OCI-LY3 (cell line): ENCODE data around the gene ZC3H7B.
"Not testable (repeated sequence)": the region's sequence is repeated elsewhere in the genome, so short reads cannot be mapped to it uniquely, and the experiment has no call there.

Experiments
- H2AFZ ChIP-seq: fragments of 200-600, 300-600 bp; shearing (Covaris generic); 2 replicates; pipeline ENCODE4 v1.6.0; 2014; ENCODE audit warnings: antibody characterized with exemption, low read depth, low read length
- H3K27ac ChIP-seq: fragments of 200-600, 300-600 bp; sonication (generic); 2 replicates; pipeline ENCODE4 v1.5.1; 2014; ENCODE audit warnings: mild to moderate bottlenecking, low read length, moderate library complexity, mixed read lengths
- H3K27me3 ChIP-seq: fragments of 200-600, 300-600 bp; sonication (generic); 2 replicates; pipeline ENCODE4 v1.6.1; 2014; ENCODE audit warnings: low read depth, low read length, mixed read lengths
- H3K36me3 ChIP-seq: fragments of 200-600, 300-600 bp; sonication (generic); replicated peaks from 2 replicates; pipeline ENCODE3; 2014; ENCODE audit warnings: low read depth, low read length, mixed read lengths
- H3K4me1 ChIP-seq: fragments of 300-600, 200-600 bp; sonication (generic); 2 replicates; pipeline ENCODE4 v1.6.1; 2014; ENCODE audit warnings: low read length, mixed read lengths
- H3K4me2 ChIP-seq: fragments of 200-600, 300-600 bp; sonication (generic); 2 replicates; pipeline ENCODE4 v1.6.1; 2014; ENCODE audit warnings: low read length, mixed read lengths
- H3K4me3 ChIP-seq: fragments of 300-600, 200-600 bp; sonication (generic); 2 replicates; pipeline ENCODE4 v1.5.1; 2014; ENCODE audit warnings: antibody characterized with exemption, mild to moderate bottlenecking, low read length, moderate library complexity
- H3K79me2 ChIP-seq: fragments of 300-600, 200-600 bp; shearing (Covaris generic); 2 replicates; pipeline ENCODE4 v1.6.1; 2014; ENCODE audit warnings: mild to moderate bottlenecking, low read length, mixed read lengths
- H3K9ac ChIP-seq: fragments of 300-600, 200-600 bp; shearing (Covaris generic); 2 replicates; pipeline ENCODE4 v1.6.0; 2014; ENCODE audit warnings: mild to moderate bottlenecking, low read length, moderate library complexity
- H3K9me3 ChIP-seq: fragments of 200-600, 300-600 bp; shearing (Covaris generic); 2 replicates; pipeline ENCODE4 v1.6.1; 2014; ENCODE audit warnings: low read length, mixed read lengths; ENCODE audit not compliant: insufficient read depth
- H4K20me1 ChIP-seq: fragments of 200-600, 300-600 bp; sonication (generic); 2 replicates; pipeline ENCODE4 v1.6.1; 2016; ENCODE audit warnings: low read length, mixed read lengths; ENCODE audit not compliant: insufficient read depth
- CTCF ChIP-seq: fragments of 200-600, 300-600 bp; sonication (generic); IDR thresholded peaks from 2 replicates; pipeline ENCODE4 v1.5.1; 2014; ENCODE audit warnings: antibody characterized with exemption, low read length, low read depth
- EZH2phosphoT487 ChIP-seq: fragments of 200-600 bp; shearing (Covaris generic); IDR thresholded peaks from 2 replicates; pipeline ENCODE4 v1.6.1; 2018; ENCODE audit warnings: antibody characterized with exemption, mixed run types, low read depth

ZC3H7B gene

GRCh38 chr22:41397143-41397811 lies 96.0 kb downstream of the ZC3H7B start:
- Histone ChIP-seq H3K27ac (no peak overlapping the region), H2AFZ (no peak overlapping the region), H4K20me1 (no peaks in the 10 kb centered on the region), H3K4me2 (no peak overlapping the region), H3K4me1 (no peaks in the 10 kb centered on the region), H3K36me3 (peaks cover 13% of the 10 kb centered on the region), H3K4me3 (no peak overlapping the region), H3K9ac (no peak overlapping the region), H3K27me3 (no peaks in the 10 kb centered on the region), H3K9me3 (no peaks in the 10 kb centered on the region), H3K79me2 (no peaks in the 10 kb centered on the region)
- no peak for TF ChIP-seq EZH2phosphoT487
- no peak for TF ChIP-seq CTCF

- H3K4me3 ChIP-seq, result no peak overlapping the region
- H3K27me3 ChIP-seq, result no peaks in the 10 kb centered on the region
- H2AFZ ChIP-seq, result no peak overlapping the region
- TF ChIP-seq EZH2phosphoT487 (no peak), CTCF (no peak)
- no peaks in the 10 kb centered on the region for H3K79me2 ChIP-seq
- no peaks in the 10 kb centered on the region for H3K9me3 ChIP-seq
- no peaks in the 10 kb centered on the region for H4K20me1 ChIP-seq
- H3K9ac ChIP-seq, result no peak overlapping the region
- H3K4me1 ChIP-seq, result peaks cover 2% of the 10 kb centered on the region; the same call in 1 of the 2 replicates
- no peak overlapping the region for H3K4me2 ChIP-seq
- H3K36me3 ChIP-seq, result peaks cover 13% of the 10 kb centered on the region
- no peak overlapping the region for H3K27ac ChIP-seq
Observed at GRCh38 chr22:41398921-41399320, 97.6 kb downstream of the ZC3H7B start.

GRCh38 chr22:41401781-41402648 lies 100.7 kb downstream of the ZC3H7B start:
- no peaks in the 10 kb centered on the region for H3K9me3 ChIP-seq
- no peak overlapping the region for H3K9ac ChIP-seq
- H3K27ac ChIP-seq, result no peak overlapping the region
- no peaks in the 10 kb centered on the region for H3K27me3 ChIP-seq
- H2AFZ ChIP-seq, result no peak overlapping the region
- peaks cover 2% of the 10 kb centered on the region; the same call in 1 of the 2 replicates for H3K4me1 ChIP-seq
- peaks cover 5% of the 10 kb centered on the region for H3K36me3 ChIP-seq
- H4K20me1 ChIP-seq, result no peaks in the 10 kb centered on the region
- TF ChIP-seq EZH2phosphoT487 (no peak), CTCF (no peak)
- no peak overlapping the region for H3K4me3 ChIP-seq
- no peak overlapping the region for H3K4me2 ChIP-seq
- H3K79me2 ChIP-seq, result no peaks in the 10 kb centered on the region

GRCh38 chr22:41402851-41403250 lies 101.5 kb downstream of the ZC3H7B start:
- H3K4me1 ChIP-seq, H4K20me1 ChIP-seq, H2AFZ ChIP-seq, H3K4me3 ChIP-seq, H3K27ac ChIP-seq, H3K27me3 ChIP-seq, H3K79me2 ChIP-seq, H3K9me3 ChIP-seq, H3K9ac ChIP-seq, H3K36me3 ChIP-seq, H3K4me2 ChIP-seq: not testable (repeated sequence)
